ENCODE results near the gene HDX. TPM values are rescaled to one million over a fixed set of nuclear protein-coding genes. Genes with fewer than 3 reads are reported as not detected.

Gene HDX
- total RNA-seq, 2 experiments from 2014 or later, result 0.38 to 0.47 TPM

DNA sequence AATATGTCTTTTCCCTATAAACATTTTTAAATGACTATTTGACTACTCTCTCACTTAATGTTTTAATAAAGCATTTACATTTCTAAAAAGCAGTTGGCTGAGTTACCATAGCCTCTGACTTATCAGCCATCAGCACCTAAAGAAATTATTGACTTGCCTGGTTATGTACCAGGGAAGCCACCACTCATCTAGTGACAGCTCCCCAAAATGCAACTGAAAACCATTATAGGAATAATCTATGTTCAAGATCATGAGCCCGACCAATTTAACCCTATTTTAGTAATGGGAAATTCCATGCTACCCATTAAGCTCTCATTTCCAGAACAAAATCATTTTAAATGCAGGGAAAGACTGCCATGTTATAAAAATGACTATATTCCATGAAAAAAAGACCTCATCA is 34.4 kb downstream of the HDX start:
- Mint-ChIP-seq H3K9me3 (no peaks in the 10 kb centered on the region), H3K4me3 (no peak overlapping the region), H3K27ac (no peak overlapping the region), H3K27me3 (no peaks in the 10 kb centered on the region), H3K4me1 (ENCODE audit: low read depth) (no peaks in the 10 kb centered on the region), H3K36me3 (ENCODE audit: low read depth) (no peaks in the 10 kb centered on the region)
- Histone ChIP-seq H3K27ac (ENCODE audit: low read depth in 1 of 2, low read length in 2 of 2) (no peak overlapping the region), H3K36me3 (ENCODE audit: insufficient read depth, low read length) (no peaks in the 10 kb centered on the region), H3K4me1 (ENCODE audit: insufficient read depth, low read length) (no peaks in the 10 kb centered on the region), H3K9me3 (ENCODE audit: control insufficient read depth in 1 of 2, insufficient read depth in 1 of 2, low read length in 2 of 2) (no peaks in the 10 kb centered on the region), H3K27me3 (ENCODE audit: control insufficient read depth in 1 of 2, insufficient read depth in 2 of 2, low read length in 2 of 2) (no peaks in the 10 kb centered on the region), H3K4me3 (ENCODE audit: low read length) (no peak overlapping the region)
- CTCF ChIA-PET, result no interaction called here
- no peak for ATAC-seq (ENCODE audit: poor library complexity)
- no peak for DNase-seq
- POLR2A ChIA-PET, result no interaction called here
- TF ChIP-seq, protein P1, sequence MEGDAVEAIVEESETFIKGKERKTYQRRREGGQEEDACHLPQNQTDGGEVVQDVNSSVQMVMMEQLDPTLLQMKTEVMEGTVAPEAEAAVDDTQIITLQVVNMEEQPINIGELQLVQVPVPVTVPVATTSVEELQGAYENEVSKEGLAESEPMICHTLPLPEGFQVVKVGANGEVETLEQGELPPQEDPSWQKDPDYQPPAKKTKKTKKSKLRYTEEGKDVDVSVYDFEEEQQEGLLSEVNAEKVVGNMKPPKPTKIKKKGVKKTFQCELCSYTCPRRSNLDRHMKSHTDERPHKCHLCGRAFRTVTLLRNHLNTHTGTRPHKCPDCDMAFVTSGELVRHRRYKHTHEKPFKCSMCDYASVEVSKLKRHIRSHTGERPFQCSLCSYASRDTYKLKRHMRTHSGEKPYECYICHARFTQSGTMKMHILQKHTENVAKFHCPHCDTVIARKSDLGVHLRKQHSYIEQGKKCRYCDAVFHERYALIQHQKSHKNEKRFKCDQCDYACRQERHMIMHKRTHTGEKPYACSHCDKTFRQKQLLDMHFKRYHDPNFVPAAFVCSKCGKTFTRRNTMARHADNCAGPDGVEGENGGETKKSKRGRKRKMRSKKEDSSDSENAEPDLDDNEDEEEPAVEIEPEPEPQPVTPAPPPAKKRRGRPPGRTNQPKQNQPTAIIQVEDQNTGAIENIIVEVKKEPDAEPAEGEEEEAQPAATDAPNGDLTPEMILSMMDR (IDR thresholded peaks at IDR 0.05), result no peak
- intact Hi-C loops (cut with DNase I, micrococcal nuclease), result no loop called here

DNA sequence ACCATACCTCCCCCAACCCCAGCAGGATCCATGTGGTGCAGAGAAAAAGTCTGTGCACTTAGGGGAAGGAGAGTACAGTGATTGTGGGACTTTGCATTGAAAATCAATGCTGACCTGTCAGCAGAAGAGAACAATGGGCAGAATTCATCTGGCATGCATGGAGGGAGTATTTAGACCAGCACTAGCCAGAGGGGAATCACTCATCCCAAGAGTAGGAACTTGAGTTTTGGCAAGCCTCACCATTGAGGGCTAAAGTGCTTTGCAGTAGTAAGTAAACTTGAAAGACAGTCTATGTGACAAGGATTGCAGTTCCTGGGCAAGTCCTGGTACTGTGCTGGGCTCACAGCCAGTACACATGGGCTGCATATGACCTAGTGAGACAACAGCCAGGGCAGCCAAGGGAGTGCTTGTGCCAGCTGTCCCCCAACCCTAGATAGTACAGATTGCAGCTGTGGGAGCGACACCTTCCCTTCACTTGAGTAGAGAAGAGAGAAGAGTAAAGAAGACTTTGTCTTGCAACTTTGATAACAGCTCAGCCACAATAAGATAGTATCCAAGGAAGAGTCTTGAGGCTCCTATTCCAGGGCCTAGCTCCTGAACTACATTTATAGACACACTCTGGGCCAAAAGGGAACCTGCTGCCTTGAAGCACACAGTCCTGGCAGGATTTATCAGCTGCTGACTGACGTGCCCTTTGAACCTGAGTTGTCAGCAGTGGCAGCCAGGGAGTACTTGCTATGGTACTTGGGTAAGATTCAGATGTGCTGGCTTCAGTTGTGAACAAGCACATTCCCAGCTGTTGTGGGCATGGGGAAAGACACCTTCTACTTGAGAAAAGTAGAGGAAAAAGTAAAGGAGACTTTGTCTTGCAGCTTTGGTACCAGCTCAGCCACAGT is 48.7 kb downstream of the HDX start:
- CTCF ChIA-PET, result no interaction called here
- intact Hi-C loops (cut with DNase I, micrococcal nuclease), result no loop called here

DNA sequence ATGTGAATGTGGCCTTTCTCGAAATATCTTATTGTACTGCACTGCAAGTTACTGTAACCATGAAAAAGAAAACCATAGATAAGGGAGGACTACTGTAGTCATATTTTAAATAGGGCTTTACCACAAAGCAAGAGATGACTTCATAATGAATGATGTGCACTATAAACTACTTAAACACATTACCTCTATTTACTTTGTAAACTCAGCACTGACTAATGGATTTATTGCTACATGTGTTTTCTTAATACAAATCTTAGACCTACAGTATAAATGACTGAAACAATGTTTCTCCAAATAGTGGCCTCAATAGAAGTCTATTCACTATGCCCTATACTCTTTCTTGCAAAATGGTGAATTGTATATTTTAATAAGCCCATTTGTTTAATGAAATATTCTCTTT is 61.1 kb downstream of the HDX start:
- POLR2A ChIA-PET, result no interaction called here

More for the DNA sequence above, 48.7 kb downstream of the HDX start:
- POLR2A ChIA-PET, result no interaction called here
- H3K9me3 Mint-ChIP-seq, result peaks cover 2% of the 10 kb centered on the region
- peaks cover 17% of the 10 kb centered on the region for H3K36me3 Mint-ChIP-seq (ENCODE audit: low read depth)
- no peak overlapping the region for H3K27ac Mint-ChIP-seq
- no peaks in the 10 kb centered on the region for H3K27me3 ChIP-seq (ENCODE audit: control insufficient read depth in 1 of 2, insufficient read depth in 2 of 2, low read length in 2 of 2)
- H3K9me3 ChIP-seq (ENCODE audit: control insufficient read depth in 1 of 2, insufficient read depth in 1 of 2, low read length in 2 of 2), result no peaks in the 10 kb centered on the region
- no peaks in the 10 kb centered on the region for H3K36me3 ChIP-seq (ENCODE audit: insufficient read depth, low read length)
- no peak overlapping the region for H3K27ac ChIP-seq (ENCODE audit: low read depth in 1 of 2, low read length in 2 of 2)
- no peak overlapping the region for H3K4me3 ChIP-seq (ENCODE audit: low read length)
- H3K4me1 ChIP-seq (ENCODE audit: insufficient read depth, low read length), result no peaks in the 10 kb centered on the region
- H3K27me3 Mint-ChIP-seq, result no peaks in the 10 kb centered on the region
- ATAC-seq (ENCODE audit: poor library complexity) (no peak), DNase-seq (no peak)
- TF ChIP-seq, protein P1 (IDR thresholded peaks at IDR 0.05), result no peak
- no peaks in the 10 kb centered on the region for H3K4me1 Mint-ChIP-seq (ENCODE audit: low read depth)
- no peak overlapping the region for H3K4me3 Mint-ChIP-seq

More for the DNA sequence above, 61.1 kb downstream of the HDX start:
- intact Hi-C loops (cut with DNase I, micrococcal nuclease), result no loop called here
- Histone ChIP-seq H3K36me3 (ENCODE audit: insufficient read depth, low read length) (no peaks in the 10 kb centered on the region), H3K4me3 (ENCODE audit: low read length) (no peak overlapping the region), H3K27me3 (ENCODE audit: control insufficient read depth in 1 of 2, insufficient read depth in 2 of 2, low read length in 2 of 2) (no peaks in the 10 kb centered on the region), H3K4me1 (ENCODE audit: insufficient read depth, low read length) (no peaks in the 10 kb centered on the region), H3K9me3 (ENCODE audit: control insufficient read depth in 1 of 2, insufficient read depth in 1 of 2, low read length in 2 of 2) (peaks cover 0 to 5% of the 10 kb centered on the region in 2 experiments), H3K27ac (ENCODE audit: low read depth in 1 of 2, low read length in 2 of 2) (no peak overlapping the region)
- Mint-ChIP-seq H3K4me3 (no peak overlapping the region), H3K27ac (no peak overlapping the region), H3K9me3 (no peaks in the 10 kb centered on the region), H3K36me3 (ENCODE audit: low read depth) (no peaks in the 10 kb centered on the region), H3K27me3 (no peaks in the 10 kb centered on the region), H3K4me1 (ENCODE audit: low read depth) (no peaks in the 10 kb centered on the region)
- ATAC-seq (ENCODE audit: poor library complexity) (no peak), DNase-seq (no peak)
- CTCF ChIA-PET, result no interaction called here
- TF ChIP-seq, protein P1 (IDR thresholded peaks at IDR 0.05), result no peak

Measured in CD4-positive, alpha-beta T cell (primary cell).